Adrenal gland (tissue), 5 donors: ENCODE results near the gene RAD23B.

Experiments used
- POLR2A ChIP-seq, 2 donors: fragments of 450-650 bp; IDR thresholded peaks; one replicate each; pipeline ENCODE4 v1.6.1; 2017; ENCODE audit warnings: antibody characterized with exemption in 2 of 2, mild to moderate bottlenecking in 2 of 2, moderate library complexity in 1 of 2
- TF ChIP-seq, protein P1 (sequence below), 6 experiments: fragments of 450-650 bp in 4 of 6; fragments of 200-600 bp in 2 of 6; sonication (generic) in 1 of 6; IDR thresholded peaks; 1 replicate in 5 of 6; 2 replicates in 1 of 6; pipeline versions ENCODE4 v1.5.1 to v1.8.0; 2016 to 2021; ENCODE audit warnings: antibody characterized with exemption in 6 of 6, mild to moderate bottlenecking in 2 of 6, moderate library complexity in 1 of 6
- donor health status: DM: no; HTN: no; CAD: no.

DNA sequence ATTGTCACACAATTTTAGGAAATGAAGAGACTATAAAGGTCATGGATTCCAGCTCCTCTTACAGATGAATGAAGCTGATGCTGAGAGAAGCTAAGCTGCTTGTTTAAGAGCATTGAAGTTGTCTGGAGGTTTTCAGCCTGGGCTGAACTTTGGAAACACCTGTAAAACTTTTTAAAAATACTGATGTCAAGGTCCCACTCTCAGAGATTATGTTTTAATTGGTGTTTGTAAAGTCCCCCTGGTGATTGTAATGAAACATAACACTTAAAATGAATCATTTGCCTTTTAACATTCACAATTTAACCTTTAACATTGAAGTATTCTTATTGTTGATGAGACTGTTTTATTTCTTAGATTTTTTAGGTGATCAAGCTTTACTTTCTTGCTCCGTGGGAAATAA, 16.4 kb downstream of the RAD23B start:
- TF ChIP-seq, protein P1, sequence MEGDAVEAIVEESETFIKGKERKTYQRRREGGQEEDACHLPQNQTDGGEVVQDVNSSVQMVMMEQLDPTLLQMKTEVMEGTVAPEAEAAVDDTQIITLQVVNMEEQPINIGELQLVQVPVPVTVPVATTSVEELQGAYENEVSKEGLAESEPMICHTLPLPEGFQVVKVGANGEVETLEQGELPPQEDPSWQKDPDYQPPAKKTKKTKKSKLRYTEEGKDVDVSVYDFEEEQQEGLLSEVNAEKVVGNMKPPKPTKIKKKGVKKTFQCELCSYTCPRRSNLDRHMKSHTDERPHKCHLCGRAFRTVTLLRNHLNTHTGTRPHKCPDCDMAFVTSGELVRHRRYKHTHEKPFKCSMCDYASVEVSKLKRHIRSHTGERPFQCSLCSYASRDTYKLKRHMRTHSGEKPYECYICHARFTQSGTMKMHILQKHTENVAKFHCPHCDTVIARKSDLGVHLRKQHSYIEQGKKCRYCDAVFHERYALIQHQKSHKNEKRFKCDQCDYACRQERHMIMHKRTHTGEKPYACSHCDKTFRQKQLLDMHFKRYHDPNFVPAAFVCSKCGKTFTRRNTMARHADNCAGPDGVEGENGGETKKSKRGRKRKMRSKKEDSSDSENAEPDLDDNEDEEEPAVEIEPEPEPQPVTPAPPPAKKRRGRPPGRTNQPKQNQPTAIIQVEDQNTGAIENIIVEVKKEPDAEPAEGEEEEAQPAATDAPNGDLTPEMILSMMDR (IDR thresholded peaks at IDR 0.05) = no peak
- TF ChIP-seq POLR2A (IDR thresholded peaks at IDR 0.05) = no peak
